ENCODE results near the gene SPINK1.

DNA sequence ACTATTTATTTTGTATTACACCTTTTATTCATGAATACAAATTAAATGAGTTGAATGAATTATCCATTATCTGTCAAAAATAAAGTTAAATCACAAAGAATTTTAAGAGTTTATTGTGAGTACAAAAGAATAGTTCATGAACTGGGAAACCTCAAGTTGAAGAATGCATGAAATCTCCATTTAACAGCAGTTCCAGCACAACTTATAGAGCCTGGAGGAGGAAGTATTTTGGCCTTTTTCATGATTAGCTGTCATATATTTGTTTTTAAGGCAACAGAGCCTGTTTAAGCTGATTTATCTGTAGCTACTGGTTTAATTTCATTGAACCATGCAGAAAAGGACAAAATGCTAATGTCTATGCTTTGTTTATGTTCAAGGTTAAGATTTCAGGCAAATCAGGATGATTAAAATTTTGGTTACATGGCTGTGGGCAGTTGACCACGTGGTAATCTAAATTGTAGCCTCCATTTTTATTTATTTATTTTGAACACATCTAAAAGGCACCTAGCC is 12.2 kb downstream of the SPINK1 start:
- TF ChIP-seq POLR2A (IDR thresholded peaks at IDR 0.05) = no peak
- TF ChIP-seq, protein P1, sequence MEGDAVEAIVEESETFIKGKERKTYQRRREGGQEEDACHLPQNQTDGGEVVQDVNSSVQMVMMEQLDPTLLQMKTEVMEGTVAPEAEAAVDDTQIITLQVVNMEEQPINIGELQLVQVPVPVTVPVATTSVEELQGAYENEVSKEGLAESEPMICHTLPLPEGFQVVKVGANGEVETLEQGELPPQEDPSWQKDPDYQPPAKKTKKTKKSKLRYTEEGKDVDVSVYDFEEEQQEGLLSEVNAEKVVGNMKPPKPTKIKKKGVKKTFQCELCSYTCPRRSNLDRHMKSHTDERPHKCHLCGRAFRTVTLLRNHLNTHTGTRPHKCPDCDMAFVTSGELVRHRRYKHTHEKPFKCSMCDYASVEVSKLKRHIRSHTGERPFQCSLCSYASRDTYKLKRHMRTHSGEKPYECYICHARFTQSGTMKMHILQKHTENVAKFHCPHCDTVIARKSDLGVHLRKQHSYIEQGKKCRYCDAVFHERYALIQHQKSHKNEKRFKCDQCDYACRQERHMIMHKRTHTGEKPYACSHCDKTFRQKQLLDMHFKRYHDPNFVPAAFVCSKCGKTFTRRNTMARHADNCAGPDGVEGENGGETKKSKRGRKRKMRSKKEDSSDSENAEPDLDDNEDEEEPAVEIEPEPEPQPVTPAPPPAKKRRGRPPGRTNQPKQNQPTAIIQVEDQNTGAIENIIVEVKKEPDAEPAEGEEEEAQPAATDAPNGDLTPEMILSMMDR (IDR thresholded peaks at IDR 0.05) = no peak

All from lower leg skin (tissue), 3 donors.